Measurements from ENCODE around the gene C16orf86. TPM values are rescaled to one million over a fixed set of nuclear protein-coding genes. Genes with fewer than 3 reads are reported as not detected.

The C16orf86 gene
- polyA plus RNA-seq, 3 donors, result 4.1 to 11.3 (median 4.6) TPM

- Histone ChIP-seq H3K79me2 (ENCODE audit: insufficient read depth, low read length) (peaks cover 8% of the 10 kb centered on the region), H3K9ac (ENCODE audit: insufficient read depth, low read length, poor library complexity, severe bottlenecking) (no peak overlapping the region), H3K9me3 (replicated peaks in 1 of 2; ENCODE audit: control insufficient read depth in 1 of 2, insufficient read depth in 1 of 2, low read length in 2 of 2) (no peaks in the 10 kb centered on the region), H3K27ac (ENCODE audit: low read depth in 1 of 2, low read length in 2 of 2) (no peak overlapping the region), H3K4me1 (ENCODE audit: control insufficient read depth in 1 of 2, insufficient read depth in 2 of 2, low read length in 2 of 2) (peaks cover 35 to 50% of the 10 kb centered on the region in 2 donors), H3K36me3 (replicated peaks in 1 of 2; ENCODE audit: control insufficient read depth in 1 of 2, insufficient read depth in 2 of 2, low read length in 2 of 2) (peaks cover 0 to 2% of the 10 kb centered on the region in 2 donors), H3K4me2 (replicated peaks; ENCODE audit: extremely low read depth, low read length, poor library complexity, severe bottlenecking) (no peak overlapping the region), H2AFZ (ENCODE audit: insufficient read depth, low read depth, low read length, poor library complexity, severe bottlenecking) (no peak overlapping the region), H4K20me1 (ENCODE audit: insufficient read depth, low read length) (no peaks in the 10 kb centered on the region), H3K27me3 (ENCODE audit: control insufficient read depth in 2 of 2, insufficient read depth in 2 of 2, low read length in 2 of 2) (peaks cover 0 to 5% of the 10 kb centered on the region in 2 donors), H3K4me3 (replicated peaks in 1 of 3; ENCODE audit: low read depth in 2 of 3, low read length in 3 of 3) (no peak overlapping the region)
- Mint-ChIP-seq H3K27me3 (ENCODE audit: low read depth in 3 of 3) (peaks cover 8 to 10% (median 8%) of the 10 kb centered on the region in 3 donors), H3K9me3 (no peaks in the 10 kb centered on the region), H3K4me1 (peaks cover 32% of the 10 kb centered on the region), H3K27ac (no peak overlapping the region), H3K4me3 (no peak overlapping the region), H3K36me3 (peaks cover 12 to 13% of the 10 kb centered on the region in 2 donors)
- intact Hi-C loops (cut with micrococcal nuclease), result loop anchor here (10.0 kb wide), 5 partner anchors 138 to 422 kb away; partner anchors contain the start of genes CENPT (in 1 of the 2), NFATC3 (in 1 of the 2), NUTF2 (in 1 of the 2) and RANBP10 (in 1 of the 2)
- no peak for DNase-seq
- TF ChIP-seq CTCF (IDR thresholded peaks at IDR 0.05), result no peak
Measured at GRCh38 chr16:67662653-67663010, 4.0 kb upstream of the C16orf86 start.

- peak; percentile 57 for TF ChIP-seq CTCF (IDR thresholded peaks at IDR 0.05)
- no peak overlapping the region for H3K4me3 ChIP-seq (replicated peaks in 1 of 3; ENCODE audit: low read depth in 2 of 3, low read length in 3 of 3)
- no peak overlapping the region for H3K27ac Mint-ChIP-seq
- DNase-seq, result no peak
- peaks cover 8 to 10% (median 8%) of the 10 kb centered on the region in 3 donors for H3K27me3 Mint-ChIP-seq (ENCODE audit: low read depth in 3 of 3)
- no peaks in the 10 kb centered on the region for H3K36me3 ChIP-seq (replicated peaks in 1 of 2; ENCODE audit: control insufficient read depth in 1 of 2, insufficient read depth in 2 of 2, low read length in 2 of 2)
- no peak overlapping the region for H3K27ac ChIP-seq (ENCODE audit: low read depth in 1 of 2, low read length in 2 of 2)
- peaks cover 0 to 5% of the 10 kb centered on the region in 2 donors for H3K27me3 ChIP-seq (ENCODE audit: control insufficient read depth in 2 of 2, insufficient read depth in 2 of 2, low read length in 2 of 2)
- H3K4me3 Mint-ChIP-seq, result no peak overlapping the region
- H3K4me2 ChIP-seq (replicated peaks; ENCODE audit: extremely low read depth, low read length, poor library complexity, severe bottlenecking), result no peak overlapping the region
- no peaks in the 10 kb centered on the region for H3K9me3 ChIP-seq (replicated peaks in 1 of 2; ENCODE audit: control insufficient read depth in 1 of 2, insufficient read depth in 1 of 2, low read length in 2 of 2)
- H2AFZ ChIP-seq (ENCODE audit: insufficient read depth, low read depth, low read length, poor library complexity, severe bottlenecking), result no peak overlapping the region
- H4K20me1 ChIP-seq (ENCODE audit: insufficient read depth, low read length), result no peaks in the 10 kb centered on the region
- peaks cover 41 to 57% of the 10 kb centered on the region in 2 donors for H3K4me1 ChIP-seq (ENCODE audit: control insufficient read depth in 1 of 2, insufficient read depth in 2 of 2, low read length in 2 of 2)
- peaks cover 36% of the 10 kb centered on the region for H3K4me1 Mint-ChIP-seq
- 94% methylated on average over 23 of the region's 25 CpGs for WGBS (ENCODE audit: insufficient coverage)
- H3K79me2 ChIP-seq (ENCODE audit: insufficient read depth, low read length), result peaks cover 8% of the 10 kb centered on the region
- H3K9ac ChIP-seq (ENCODE audit: insufficient read depth, low read length, poor library complexity, severe bottlenecking), result no peak overlapping the region
- peaks cover 7 to 11% of the 10 kb centered on the region in 2 donors for H3K36me3 Mint-ChIP-seq
- H3K9me3 Mint-ChIP-seq, result no peaks in the 10 kb centered on the region
- intact Hi-C loops (cut with micrococcal nuclease), result loop anchor here (10.0 kb wide), 5 partner anchors 139 to 421 kb away; partner anchors contain the start of genes CENPT (in 1 of the 2), NFATC3 (in 1 of the 2), NUTF2 (in 1 of the 2) and RANBP10 (in 1 of the 2)
Measured at GRCh38 chr16:67663151-67663876, 3.3 kb upstream of the C16orf86 start.

Measured in CD14-positive monocyte (primary cell).